Progenitor cell of endocrine pancreas (in vitro differentiated cells): ENCODE results near the gene DRAP1. TPM values are rescaled to one million over a fixed set of nuclear protein-coding genes. Genes with fewer than 3 reads are reported as not detected.
A peak's percentile ranks its signal among the peaks of the same experiment; 100 is the strongest.

Source experiments
- DNase-seq: peaks from one replicate; pipeline ENCODE4 v3.0.0; 2021; ENCODE audit warnings: low spot score; ENCODE audit not compliant: unreplicated experiment
- H3K27ac Mint-ChIP-seq: 2 replicates; pipeline ENCODE4 v1.8.0; 2021; ENCODE audit warnings: mild to moderate bottlenecking, moderate library complexity, mixed read lengths
- H3K27me3 Mint-ChIP-seq: 2 replicates; pipeline ENCODE4 v1.8.0; 2021; ENCODE audit warnings: mixed read lengths
- H3K36me3 Mint-ChIP-seq: 2 replicates; pipeline ENCODE4 v1.8.0; 2022; ENCODE audit warnings: mixed read lengths; ENCODE audit not compliant: insufficient read depth
- H3K4me1 Mint-ChIP-seq: 2 replicates; pipeline ENCODE4 v1.8.0; 2021; ENCODE audit warnings: low read depth, mixed read lengths
- H3K4me3 Mint-ChIP-seq: 2 replicates; pipeline ENCODE4 v1.8.0; 2021; ENCODE audit warnings: low read depth, mild to moderate bottlenecking, moderate library complexity, mixed read lengths
- H3K9me3 Mint-ChIP-seq: 2 replicates; pipeline ENCODE4 v1.8.0; 2021; ENCODE audit warnings: low read depth, mixed read lengths
- CTCF ChIP-seq: fragments of 200-600 bp; sonication (generic); IDR thresholded peaks from one replicate; pipeline ENCODE4 v1.5.0; 2021; ENCODE audit warnings: antibody characterized with exemption, mild to moderate bottlenecking; ENCODE audit not compliant: unreplicated experiment
- long read RNA-seq: library from polyadenylated mRNA; unstranded; transcript quantifications from one replicate; pipeline ENCODE4 v2.0.0, GENCODE V29; 2020
- total RNA-seq: library from RNA; stranded (reverse); gene quantifications from 2 replicates; pipeline ENCODE4 v1.2.1, GENCODE V29; 2021

DRAP1 gene
- total RNA-seq = 61.5 and 65.8 TPM in 2 replicates
- long read RNA-seq, partial matches to known transcripts = 0 of 1 reads
- long read RNA-seq, other reads (novel, unspliced or antisense) = 0 of 1 reads

GRCh38 chr11:65919141-65919572 lies at the start of gene DRAP1:
TSS of gene DRAP1 (plus strand) at chr11:65919426. CDS start at chr11:65919502, 76 bp downstream.
- Mint-ChIP-seq H3K4me1 (peaks cover 6% of the 10 kb centered on the region), H3K4me3 (peak within 1 kb of the TSS; percentile 84), H3K36me3 (peaks cover 5% of the 10 kb centered on the region), H3K27ac (peak within 1 kb of the TSS; percentile 92), H3K27me3 (peaks cover 5% of the 10 kb centered on the region), H3K9me3 (no peaks in the 10 kb centered on the region)
- TF ChIP-seq CTCF = peak; percentile 8
- DNase-seq = peak; percentile 98

- Mint-ChIP-seq H3K36me3 (peaks cover 8% of the 10 kb centered on the region), H3K4me3 (no peak overlapping the region), H3K27me3 (no peaks in the 10 kb centered on the region), H3K9me3 (no peaks in the 10 kb centered on the region), H3K27ac (no peak overlapping the region), H3K4me1 (peaks cover 7% of the 10 kb centered on the region)
- DNase-seq = no peak
- no peak for TF ChIP-seq CTCF
Observed at GRCh38 chr11:65869643-65870306, 49.5 kb upstream of the DRAP1 start.

- TF ChIP-seq CTCF = no peak
- Mint-ChIP-seq H3K36me3 (peaks cover 5% of the 10 kb centered on the region), H3K9me3 (no peaks in the 10 kb centered on the region), H3K27ac (no peak overlapping the region), H3K4me3 (peak overlapping the region; percentile 41), H3K27me3 (no peaks in the 10 kb centered on the region), H3K4me1 (peaks cover 7% of the 10 kb centered on the region)
- DNase-seq = no peak
Observed at GRCh38 chr11:65870307-65870658, 48.9 kb upstream of the DRAP1 start.

- Mint-ChIP-seq H3K36me3 (peaks cover 5% of the 10 kb centered on the region), H3K27ac (no peak overlapping the region), H3K9me3 (no peaks in the 10 kb centered on the region), H3K4me1 (peaks cover 7% of the 10 kb centered on the region), H3K4me3 (peak overlapping the region; percentile 73), H3K27me3 (no peaks in the 10 kb centered on the region)
- DNase-seq = no peak
- no peak for TF ChIP-seq CTCF
Observed at GRCh38 chr11:65870706-65871681, 48.2 kb upstream of the DRAP1 start.

- DNase-seq = peak; percentile 42
- peaks cover 7% of the 10 kb centered on the region for H3K4me1 Mint-ChIP-seq
- no peaks in the 10 kb centered on the region for H3K9me3 Mint-ChIP-seq
- H3K36me3 Mint-ChIP-seq = peaks cover 4% of the 10 kb centered on the region
- peak overlapping the region; percentile 79 for H3K27ac Mint-ChIP-seq
- H3K27me3 Mint-ChIP-seq = no peaks in the 10 kb centered on the region
- TF ChIP-seq CTCF = peak; percentile 28
- H3K4me3 Mint-ChIP-seq = peak overlapping the region; percentile 73
Observed at GRCh38 chr11:65871811-65872548, 47.2 kb upstream of the DRAP1 start.
